ENCODE results near the gene DOCK10.
A peak's percentile ranks its signal among the peaks of the same experiment; 100 is the strongest.

The DOCK10 gene

DNA sequence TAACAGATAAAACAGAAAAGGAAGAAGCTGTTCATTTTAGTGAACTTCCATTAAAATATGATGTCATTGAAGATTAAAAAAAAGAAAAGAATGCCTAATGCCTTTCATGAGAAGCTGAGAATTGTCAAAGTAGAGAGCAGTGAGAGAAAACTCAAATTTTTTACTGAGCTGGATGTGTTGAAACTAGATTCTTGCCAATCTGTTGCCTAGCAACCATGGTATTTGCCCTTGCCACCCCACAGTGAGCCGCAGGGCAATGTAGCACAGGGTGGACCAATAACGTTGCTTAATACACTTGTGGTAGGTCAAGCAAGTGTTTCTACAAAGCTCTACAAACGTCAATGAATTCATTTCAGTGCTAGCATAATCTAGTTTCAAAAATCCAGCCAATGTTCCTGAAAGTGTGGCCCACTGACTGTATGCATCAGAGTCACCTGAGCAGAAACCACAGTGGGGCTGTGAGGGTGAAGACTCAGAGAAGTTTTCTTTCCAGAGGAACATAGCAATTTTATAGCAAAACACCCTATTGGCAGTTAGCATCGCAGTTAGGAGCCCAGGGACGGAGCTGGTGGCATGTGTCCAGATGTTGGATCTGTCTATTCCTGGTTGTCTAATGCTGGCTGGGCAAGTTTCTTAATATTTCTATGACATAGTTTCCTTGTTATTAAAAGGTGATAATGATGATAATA, 132.2 kb downstream of the DOCK10 start:
- DNase-seq = peak; percentile 72 to 81

DNA sequence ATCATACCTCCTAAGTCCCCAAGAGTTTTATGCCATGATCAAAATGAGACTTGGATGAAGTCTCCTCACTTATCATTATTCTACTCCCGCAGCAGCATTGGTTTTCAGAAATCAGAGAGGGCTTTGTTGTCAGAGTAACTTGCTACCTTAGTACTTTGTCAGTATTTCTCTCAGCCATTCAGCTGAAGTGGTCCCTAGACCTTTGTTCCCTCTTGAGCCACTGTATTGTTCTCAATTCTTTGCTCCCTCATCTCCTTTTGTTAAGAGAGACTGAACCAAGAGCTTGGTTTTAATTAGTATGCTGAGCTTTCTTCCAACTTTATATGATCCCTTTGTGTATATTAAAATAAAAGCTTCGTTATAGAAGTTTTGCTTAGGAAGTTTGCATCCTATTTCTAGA, 133.4 kb downstream of the DOCK10 start:
- DNase-seq = no peak

DNA sequence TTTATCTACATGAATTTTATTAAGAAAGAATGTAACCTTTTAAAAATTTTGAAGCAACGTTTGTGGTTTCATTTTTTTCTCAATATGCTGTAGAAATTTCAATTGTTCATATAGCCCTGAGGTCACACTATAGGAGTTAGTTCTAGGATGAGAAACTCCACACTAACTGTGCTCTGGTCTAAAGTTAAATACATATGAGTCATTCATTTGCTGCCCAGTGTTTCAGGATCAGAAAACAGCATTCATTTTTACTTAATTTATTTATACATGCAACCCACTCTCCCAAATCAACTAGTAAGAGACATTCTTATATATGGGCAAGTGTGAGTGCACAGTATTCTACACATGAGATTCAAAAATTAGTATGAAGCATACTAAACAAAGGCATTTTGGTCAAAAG, 137.9 kb downstream of the DOCK10 start:
- DNase-seq = peak in 1 of 2 donors; percentile 53

DNA sequence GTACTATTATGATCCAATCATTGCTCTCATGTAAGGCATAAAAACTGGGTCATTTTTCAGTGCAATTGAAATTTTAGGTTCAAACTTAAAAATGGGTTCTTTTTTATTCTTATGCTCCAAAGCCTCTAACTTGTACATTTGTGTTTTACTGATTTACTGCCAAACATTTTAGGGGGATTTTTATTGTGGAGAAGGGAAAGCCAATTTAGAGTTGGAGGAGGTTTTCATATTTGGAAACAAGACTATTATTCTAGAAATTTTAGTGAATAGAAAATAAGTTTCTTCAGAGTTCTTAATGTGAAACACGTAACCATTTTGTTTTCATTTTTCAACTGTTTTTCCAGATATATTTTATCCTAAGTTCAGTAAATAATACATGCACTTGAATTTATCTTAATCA, 138.6 kb downstream of the DOCK10 start:
- no peak for DNase-seq

DNA sequence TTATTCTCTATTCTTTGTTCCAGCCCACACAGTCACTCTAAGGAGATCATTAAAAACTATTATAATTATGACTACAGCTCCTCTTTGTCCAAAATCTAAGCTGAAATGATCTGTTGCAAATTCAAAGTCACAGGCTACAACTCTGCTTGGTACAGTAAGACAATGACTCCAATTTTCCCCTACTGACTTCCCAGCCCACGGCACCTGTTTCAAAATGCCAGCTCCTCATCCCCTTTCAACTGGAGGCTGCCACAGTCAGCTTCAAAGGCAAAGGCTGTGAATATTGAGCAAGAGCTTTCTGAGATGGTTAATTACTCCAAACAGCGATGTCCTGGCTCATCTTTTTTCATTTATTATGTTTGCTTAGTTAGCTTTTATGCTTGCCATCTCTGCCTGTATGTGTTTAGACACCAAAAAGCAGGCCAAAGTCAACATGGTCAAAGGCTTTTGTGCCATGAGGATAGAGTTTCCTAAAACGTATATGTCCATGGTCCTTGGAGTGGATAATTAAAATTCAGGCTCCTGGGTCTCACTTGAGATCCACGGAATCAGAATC, 141.1 kb downstream of the DOCK10 start:
- DNase-seq = no peak

DNA sequence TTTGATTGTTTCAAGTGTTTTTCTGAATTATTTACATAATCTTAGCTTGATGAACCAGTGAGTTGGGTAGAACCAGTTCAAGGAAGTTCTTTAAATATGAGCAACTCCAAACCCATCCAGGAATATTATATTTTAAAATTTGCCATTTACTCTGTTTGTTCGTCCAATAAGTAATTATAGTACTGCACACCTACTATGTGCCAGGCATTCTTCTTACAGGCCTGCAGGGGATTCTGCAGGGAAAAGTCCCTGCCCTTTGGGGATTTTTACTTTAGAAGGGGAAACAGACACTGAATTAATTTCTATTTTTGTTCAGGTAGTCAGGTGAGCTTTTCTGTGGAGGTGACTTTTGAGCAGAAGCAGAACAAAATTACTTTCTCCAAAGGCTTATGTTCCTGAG, 146.9 kb downstream of the DOCK10 start:
- no peak for DNase-seq

DNA sequence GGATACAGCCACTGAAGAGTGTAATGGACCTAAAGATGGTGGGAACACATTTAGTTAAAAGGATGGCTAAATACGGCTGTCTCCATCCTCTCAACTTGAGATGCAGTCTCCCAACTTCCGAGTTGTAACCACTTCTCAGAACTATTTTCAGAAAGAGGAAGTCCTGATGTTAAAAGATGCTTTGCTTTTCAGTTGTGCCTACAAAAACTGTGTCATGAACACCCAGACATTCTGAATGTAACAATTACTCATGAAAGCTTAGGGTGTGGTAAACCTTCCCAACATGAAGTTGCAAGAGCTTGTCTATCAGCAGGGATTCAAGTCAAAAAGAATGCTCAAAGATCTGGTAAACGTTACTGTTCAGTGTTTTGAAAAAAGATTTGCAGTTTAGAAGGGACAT, 147.9 kb downstream of the DOCK10 start:
- DNase-seq = peak; percentile 82 to 89

DNA sequence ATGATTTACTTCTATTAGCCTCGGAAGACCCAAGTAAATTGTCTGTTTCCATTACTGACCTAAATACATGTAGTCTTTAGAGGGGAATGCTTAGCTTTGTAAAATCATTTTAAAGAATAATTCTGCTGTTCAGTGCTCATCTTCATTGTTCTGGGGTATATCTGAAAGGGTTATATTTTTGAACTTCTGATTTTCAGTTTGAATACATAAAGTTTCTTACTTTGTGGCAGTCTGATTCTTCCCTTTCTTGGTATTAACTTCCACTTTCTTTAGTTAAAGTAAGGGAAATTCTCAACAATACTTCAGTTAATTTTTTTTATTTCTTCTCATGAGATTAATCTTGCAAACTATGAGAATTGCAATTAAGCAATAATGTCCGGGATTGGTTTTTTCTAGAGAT, 148.4 kb downstream of the DOCK10 start:
- no peak for DNase-seq

DNA sequence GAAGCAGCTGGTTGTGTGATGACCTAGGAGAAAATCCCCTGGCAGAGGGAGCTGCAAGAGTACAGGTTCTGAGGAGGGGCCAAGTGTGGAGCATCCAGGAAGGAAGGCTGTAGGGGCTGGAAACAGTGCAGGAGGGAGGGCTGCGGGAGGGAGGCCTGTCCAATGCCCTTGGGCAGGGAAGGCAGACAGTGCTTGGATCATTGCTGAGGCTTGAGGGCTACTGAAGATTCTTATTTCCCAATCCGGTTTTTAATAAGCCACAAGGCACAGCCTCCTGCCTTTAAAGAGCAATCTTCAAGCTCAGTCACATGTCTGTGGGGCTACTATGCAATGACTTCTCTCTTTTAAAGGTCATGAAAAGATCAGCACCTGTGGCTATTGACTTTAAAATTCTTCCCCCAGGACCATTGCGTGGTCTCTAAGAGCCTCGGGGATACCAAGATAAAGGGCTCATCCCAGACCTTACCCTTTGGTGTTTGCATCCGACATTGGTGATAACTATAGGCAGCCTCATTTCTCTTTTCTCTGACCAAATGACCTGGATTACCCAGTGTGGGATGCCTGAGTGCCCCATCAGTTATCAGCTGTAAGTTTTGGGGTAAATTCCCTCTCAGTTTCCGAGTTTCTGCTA, 149.6 kb downstream of the DOCK10 start:
- peak; percentile 54 to 68 for DNase-seq

DNA sequence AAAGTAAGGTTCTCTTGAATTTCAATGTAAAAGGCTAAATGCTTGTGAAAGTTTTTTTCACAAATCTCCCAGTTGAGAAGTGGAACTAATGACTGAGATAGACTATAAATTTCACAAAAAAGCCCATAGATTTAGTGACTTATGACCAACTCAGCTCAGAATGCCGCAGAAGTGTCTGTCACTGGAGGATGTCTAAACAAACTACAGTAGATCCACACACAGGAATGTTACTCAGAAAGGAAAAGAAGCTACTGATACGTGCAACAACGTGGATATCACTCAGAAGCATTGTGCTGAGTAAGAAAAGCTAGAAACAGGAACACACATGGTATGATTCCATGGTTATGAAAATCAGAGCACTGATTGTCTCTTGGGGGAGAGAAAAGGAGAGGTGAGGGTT, 151.9 kb downstream of the DOCK10 start:
- DNase-seq = peak in 1 of 2 donors; percentile 46

DNA sequence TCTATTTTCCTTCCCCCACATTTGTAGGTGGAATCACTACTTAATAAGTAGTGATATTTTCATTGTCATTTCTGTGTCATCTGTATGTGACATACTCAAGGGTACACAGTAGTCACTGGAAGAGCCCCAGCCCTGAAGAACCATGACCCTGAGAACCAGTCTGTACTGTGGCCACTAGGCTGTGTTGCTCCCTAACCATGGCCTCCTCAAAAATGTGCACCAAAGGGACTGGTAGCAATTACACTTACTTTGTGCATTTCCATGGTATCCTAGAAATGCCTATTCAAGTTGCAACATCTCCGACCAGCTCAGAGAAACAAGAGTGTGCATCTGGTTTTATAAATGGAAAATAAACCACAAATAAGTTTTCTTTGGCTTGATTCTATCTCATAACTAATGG, 155.1 kb downstream of the DOCK10 start:
- DNase-seq = no peak

DNA sequence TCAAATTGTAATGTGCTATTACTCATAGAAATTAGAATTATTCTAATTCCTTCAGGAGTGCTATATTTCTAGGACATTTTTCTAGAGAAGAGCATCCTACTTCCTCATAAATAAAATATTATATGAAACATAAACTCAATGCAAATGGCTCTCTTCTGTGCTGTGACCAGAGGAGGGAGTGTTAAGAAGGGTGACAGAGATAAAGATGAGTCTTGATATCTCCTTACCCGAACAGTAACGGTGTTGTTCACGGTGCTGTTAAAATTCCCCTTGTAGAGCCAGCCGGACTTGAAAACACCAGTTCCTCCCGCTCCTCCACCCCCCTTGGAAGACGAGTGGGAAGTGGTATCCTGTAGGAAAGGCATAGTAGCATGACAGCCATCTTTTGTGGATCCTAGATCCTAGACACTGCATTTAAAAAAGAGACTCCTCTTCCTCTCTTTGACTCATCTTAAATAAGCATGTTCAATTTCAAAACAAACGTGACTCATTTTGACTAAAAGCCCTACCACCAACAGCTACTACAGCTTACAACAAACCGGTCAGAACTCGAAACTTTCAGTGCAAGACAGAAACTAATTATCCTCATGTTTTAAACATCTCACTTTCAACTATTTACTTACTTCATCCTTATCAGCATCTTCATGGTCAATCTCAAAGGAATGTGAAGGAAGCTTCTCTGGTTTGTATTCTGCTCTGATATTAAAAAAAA, 156.3 kb downstream of the DOCK10 start:
- peak; percentile 62 to 73 for DNase-seq

DNA sequence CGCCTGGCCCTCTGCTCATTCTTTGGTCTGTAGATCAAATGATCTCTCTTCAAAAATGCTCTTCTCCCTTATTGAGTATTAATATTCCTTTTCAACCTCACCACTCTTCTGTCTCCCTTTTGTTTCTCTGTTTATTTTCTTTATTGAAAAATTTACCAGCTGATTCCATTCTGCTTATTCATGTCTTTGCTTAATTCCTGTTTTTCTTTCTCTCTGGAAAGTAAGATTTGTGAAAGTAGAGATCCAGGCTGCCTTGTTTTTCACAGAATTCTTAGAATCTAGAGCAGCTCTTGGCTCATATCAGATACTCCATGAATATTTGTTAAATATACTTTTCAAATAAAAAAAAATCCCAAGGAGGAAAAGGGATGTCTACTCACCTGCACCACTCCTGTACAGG, 157.0 kb downstream of the DOCK10 start:
- DNase-seq = no peak

DNA sequence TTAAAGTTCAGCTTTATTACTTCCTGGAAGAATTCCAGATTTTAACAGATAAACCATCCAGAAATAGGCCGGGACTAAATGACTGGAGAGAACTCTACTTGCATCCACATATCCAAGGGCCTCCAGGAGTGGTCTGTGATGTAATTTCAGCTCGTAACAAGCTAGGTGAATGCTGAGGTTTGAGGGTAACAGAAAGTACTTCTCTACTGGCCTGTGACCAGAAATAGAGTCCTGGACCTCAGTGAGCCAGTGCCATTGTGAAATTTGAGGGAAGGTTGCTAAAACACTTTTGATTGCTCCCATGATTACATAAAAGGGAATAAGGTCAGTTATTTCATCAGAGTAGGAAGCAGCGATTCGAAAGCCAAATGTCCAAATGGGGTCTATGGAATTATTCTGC, 158.1 kb downstream of the DOCK10 start:
- peak; percentile 84 for DNase-seq

DNA sequence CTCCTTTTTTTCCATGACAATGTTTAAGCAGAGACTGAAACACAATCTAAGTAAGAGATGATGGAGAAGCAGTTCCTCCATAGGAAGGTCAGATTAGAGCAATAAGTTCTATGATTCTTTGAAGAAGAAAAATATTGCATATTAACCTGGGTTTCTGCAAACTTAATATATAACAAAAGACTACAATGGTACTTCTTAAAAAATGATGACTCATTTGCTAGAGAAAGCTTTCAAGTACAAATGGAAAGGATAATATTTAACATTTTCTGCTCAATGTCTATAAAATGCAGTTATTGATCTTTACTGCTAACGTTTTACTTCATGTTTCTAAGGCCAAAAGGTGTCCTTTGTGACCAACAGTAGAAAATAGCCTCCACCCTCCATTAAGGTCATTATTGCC, 158.6 kb downstream of the DOCK10 start:
- DNase-seq = no peak

DNA sequence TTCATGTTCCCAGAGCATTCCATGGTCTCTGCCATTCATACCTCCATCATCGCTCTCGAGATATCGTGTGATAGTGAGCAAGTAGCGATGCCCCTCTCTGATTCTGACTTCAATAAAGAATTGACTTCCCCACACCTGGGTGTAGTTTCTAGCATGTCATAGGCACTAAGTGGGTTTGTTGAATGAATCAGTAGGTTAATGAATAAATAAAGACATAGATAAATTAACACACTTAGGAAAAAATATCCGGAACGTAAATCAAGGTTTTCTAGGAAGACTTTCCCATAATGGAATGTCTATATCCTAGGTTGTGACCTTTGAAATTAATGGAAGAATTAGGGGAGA, 159.1 kb downstream of the DOCK10 start:
- DNase-seq = no peak

DNA sequence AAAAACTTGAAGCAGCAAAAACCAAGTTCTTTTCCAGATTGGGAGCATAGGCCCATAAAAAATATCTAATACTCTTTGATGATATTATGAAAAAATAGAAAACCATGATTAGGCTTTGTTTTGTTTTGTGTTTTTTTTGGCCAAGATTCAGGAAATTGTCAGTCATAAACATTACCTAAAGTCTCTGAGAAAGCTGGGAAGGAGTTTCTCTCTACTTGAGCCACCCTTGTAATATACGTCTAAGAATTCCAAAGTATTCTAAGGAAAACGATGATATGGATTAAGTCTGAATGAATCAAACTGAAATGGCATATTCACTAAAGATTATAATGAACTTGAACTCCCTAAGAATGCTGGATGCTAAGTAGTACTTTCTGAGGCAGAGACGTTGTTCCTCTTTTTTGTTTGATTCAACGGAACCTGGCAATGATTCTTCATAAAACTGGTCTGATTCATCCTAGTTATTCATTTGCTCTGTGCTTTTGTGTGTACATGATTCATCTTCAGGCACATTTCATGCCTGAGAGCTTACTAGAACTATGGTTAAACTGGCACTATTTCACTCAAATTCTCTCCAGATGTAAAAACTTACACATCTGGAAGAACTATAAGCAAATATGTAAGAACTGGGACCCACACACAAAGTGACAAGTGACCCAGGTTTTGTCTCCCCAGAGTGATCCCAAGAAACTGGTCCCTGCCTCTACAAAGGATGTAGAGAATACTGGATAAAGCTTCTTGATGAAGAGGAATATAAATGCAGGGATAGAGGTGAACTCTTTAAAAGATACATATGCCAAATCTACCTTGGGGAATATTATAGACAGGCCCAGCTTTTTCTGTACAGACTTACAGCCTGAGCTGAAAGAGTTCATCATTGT, 159.7 kb downstream of the DOCK10 start:
- peak; percentile 51 to 62 for DNase-seq

DNA sequence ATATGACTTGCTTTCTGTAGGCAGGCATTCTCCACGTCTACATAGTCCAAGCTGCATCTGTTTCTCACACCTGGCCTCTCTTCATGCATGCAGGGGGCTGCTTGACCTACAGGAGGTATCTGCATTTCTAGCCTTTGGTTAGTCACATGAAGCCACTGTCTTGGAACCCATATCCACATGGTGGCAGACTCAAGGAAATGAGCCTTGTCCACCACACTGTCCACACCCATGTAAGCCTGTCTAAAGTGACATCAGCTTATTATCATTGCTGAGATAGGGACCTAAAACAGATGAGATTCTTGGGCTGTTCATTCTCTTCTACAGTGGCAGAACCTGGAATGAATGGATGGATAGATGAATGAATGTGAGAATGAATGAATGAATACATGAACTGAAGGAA, 160.4 kb downstream of the DOCK10 start:
- DNase-seq = no peak

DNA sequence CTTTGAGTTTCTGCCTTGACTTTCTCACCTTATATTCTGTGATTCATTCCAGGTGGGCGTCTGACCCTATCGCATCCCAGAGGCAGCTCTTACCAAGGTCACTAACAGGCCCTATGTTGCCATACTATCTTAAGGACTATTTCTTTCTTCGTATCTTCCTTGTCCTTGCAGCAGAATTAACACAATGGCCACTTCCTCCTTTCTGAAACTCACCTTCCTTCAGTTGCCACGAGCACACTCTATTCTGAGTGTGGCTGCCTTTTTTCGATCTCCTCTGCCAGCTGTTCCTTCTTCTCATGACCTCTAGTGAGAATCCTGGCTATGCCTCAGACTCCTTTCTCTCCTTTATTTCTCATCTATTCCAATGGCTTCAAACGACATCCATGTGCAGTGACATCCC, 165.7 kb downstream of the DOCK10 start:
- no peak for DNase-seq

DNA sequence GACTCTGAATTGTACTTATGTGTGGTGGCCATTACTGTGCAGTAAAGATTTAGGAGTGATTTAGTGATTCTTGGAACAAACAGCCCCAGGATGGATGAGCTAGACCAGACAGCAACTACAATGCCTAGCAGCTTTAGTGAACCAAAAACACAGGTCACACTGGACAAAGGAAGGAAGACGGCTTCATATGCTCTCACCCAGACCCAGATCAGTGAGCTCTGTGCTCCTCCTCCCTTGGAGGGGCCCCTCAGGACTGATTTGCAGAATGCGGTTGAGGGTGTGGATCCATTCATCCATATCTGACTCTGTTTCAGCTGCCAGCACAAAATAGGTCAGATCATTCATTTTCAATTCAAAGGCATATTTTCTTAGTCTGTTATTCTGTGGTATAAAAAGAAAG, 166.4 kb downstream of the DOCK10 start:
- DNase-seq = no peak

DNA sequence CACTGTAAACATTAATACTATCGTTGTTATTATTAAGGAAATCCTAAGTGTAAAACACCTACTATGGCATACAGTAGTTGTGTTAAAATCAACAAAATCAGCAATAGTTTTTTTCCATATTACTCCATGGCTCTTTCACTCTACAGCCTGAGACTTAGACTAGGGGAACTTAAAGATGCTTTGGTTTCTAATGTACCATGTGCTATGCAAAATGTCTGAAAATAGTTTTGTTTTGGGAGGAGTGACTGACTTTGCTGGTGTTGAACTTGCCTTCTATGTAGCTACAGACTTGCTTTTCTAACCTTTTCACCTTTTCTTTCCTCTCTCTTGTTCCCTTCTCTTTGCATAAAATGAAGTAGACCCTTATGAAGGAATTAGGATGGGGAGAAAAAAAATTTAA, 167.1 kb downstream of the DOCK10 start:
- no peak for DNase-seq

DNA sequence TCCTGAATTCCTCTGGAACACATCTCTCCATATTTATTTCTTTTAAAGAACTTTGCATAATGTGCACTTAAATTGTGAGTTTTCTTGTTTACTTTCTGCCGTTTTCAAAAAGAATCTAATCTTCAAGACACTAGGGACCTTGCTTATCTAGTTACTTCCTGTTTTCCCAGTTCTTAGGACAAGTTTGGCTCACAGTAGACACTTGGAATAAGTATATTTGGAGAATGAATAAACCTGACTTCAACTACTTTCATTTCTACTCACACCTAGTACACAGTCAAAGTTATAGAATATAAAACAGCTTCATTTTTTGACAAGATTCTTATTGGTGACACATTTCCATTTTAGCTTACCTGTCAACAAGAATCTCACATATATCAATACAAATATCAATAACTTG, 170.5 kb downstream of the DOCK10 start:
- DNase-seq = no peak

DNA sequence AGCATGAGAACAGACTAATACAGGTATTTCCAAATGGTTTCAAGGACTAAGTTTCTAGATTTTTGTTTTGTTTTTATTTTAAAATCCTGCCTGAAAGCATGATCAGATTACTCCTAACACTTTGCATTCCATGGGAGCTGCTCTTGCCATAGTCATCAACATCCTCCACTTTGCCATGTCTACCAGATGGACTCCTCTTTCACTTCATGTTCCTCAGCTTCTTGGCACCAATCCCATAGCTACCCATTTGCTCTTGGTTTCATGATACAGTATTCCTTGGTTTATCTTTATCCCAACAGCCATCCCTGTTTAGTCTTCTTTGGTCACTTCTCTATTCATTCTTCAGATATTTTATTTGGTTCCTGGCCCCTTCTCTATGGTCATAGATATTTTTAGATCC, 171.9 kb downstream of the DOCK10 start:
- no peak for DNase-seq

All from inflammatory macrophage treated with lipopolysaccharide for 1 hour (primary cell).